Stimulated activated CD4-positive, alpha-beta T cell treated with anti-CD3 and anti-CD28 coated beads, TNF-alpha, amount 100 ng/mL, for 24 hours (primary cell): ENCODE measurements around the gene NONO.
"Not testable (repeated sequence)": the region's sequence is repeated elsewhere in the genome, so short reads cannot be mapped to it uniquely, and the experiment has no call there.

ENCODE experiments used
- DNase-seq, 3 experiments: peaks; one replicate each; pipeline ENCODE4 v3.0.0-alpha.2; 2020; ENCODE audit warnings: low read depth in 3 of 3

Gene NONO

GRCh38 chrX:71283403-71284143 lies at the start of gene NONO:
Gene NONO, plus strand, starts transcription at chrX:71283635. Its CDS starts 7,003 bp downstream, at chrX:71290638.
- peak; percentile 62 to 84 (median 75) for DNase-seq

GRCh38 chrX:71235482-71235881 lies 48.0 kb upstream of the NONO start:
- DNase-seq, result no peak

GRCh38 chrX:71236836-71237235 lies 46.6 kb upstream of the NONO start:
- DNase-seq, result no peak

- DNase-seq, result no peak
Measured at GRCh38 chrX:71239781-71240180, 43.7 kb upstream of the NONO start.

- DNase-seq, result no peak
Measured at GRCh38 chrX:71241301-71241700, 42.1 kb upstream of the NONO start.

- no peak for DNase-seq
Measured at GRCh38 chrX:71244359-71245128, 38.9 kb upstream of the NONO start.

GRCh38 chrX:71245159-71245558 lies 38.3 kb upstream of the NONO start:
- no peak for DNase-seq

- no peak for DNase-seq
Measured at GRCh38 chrX:71250841-71251240, 32.6 kb upstream of the NONO start.

- DNase-seq, result peak in 2 of 3 experiments; percentile 16 to 50
Measured at GRCh38 chrX:71251466-71251973, 31.9 kb upstream of the NONO start.

GRCh38 chrX:71252221-71252620 lies 31.2 kb upstream of the NONO start:
- no peak for DNase-seq

GRCh38 chrX:71253253-71254091 lies 30.0 kb upstream of the NONO start:
- DNase-seq, result peak in 1 of 3 experiments; percentile 18

GRCh38 chrX:71254092-71254963 lies 29.1 kb upstream of the NONO start, which contains the start of gene ZMYM3:
Gene ZMYM3, minus strand, starts transcription at chrX:71254140. Its CDS starts 885 bp downstream, at chrX:71253255.
- DNase-seq, result peak; percentile 43 to 72 (median 57)

GRCh38 chrX:71256051-71256450 lies 27.4 kb upstream of the NONO start:
- no peak for DNase-seq

- DNase-seq, result no peak
Measured at GRCh38 chrX:71256856-71257255, 26.6 kb upstream of the NONO start.

GRCh38 chrX:71268624-71269023 lies 14.8 kb upstream of the NONO start:
- not testable (repeated sequence) for DNase-seq

- DNase-seq, result no peak
Measured at GRCh38 chrX:71269801-71270395, 13.5 kb upstream of the NONO start.

GRCh38 chrX:71272313-71272712 lies 11.1 kb upstream of the NONO start:
- not testable (repeated sequence) for DNase-seq

- not testable (repeated sequence) for DNase-seq
Measured at GRCh38 chrX:71281300-71281699, 2.1 kb upstream of the NONO start.

GRCh38 chrX:71282514-71283402 lies 677 bp upstream of the NONO start:
- peak in 2 of 3 experiments; percentile 4 to 60 for DNase-seq
